Measurements from ENCODE around the gene ZNF605. TPM values are rescaled to one million over a fixed set of nuclear protein-coding genes. Genes with fewer than 3 reads are reported as not detected.
A peak's percentile ranks its signal among the peaks of the same experiment; 100 is the strongest.

ZNF605 gene
- polyA plus RNA-seq, 3 donors = 0.32 to 1.9 (median 0.80) TPM

GRCh38 chr12:132986885-132987225, 30.7 kb upstream of the ZNF605 start:
- Histone ChIP-seq H3K9ac (ENCODE audit: insufficient read depth, low read length, poor library complexity, severe bottlenecking) (peak overlapping the region; percentile 84), H2AFZ (ENCODE audit: insufficient read depth, low read depth, low read length, poor library complexity, severe bottlenecking) (peak overlapping the region; percentile 99), H3K36me3 (replicated peaks in 1 of 2; ENCODE audit: control insufficient read depth in 1 of 2, insufficient read depth in 2 of 2, low read length in 2 of 2) (peaks cover 6 to 45% of the 10 kb centered on the region in 2 donors), H3K27ac (ENCODE audit: low read depth in 1 of 2, low read length in 2 of 2) (peak overlapping the region in 1 of 2 donors; percentile 89), H3K79me2 (ENCODE audit: insufficient read depth, low read length) (peaks cover 56% of the 10 kb centered on the region), H3K4me3 (replicated peaks in 1 of 3; ENCODE audit: low read depth in 2 of 3, low read length in 3 of 3) (peak overlapping the region; percentile 54 to 87 (median 74)), H3K27me3 (ENCODE audit: control insufficient read depth in 2 of 2, insufficient read depth in 2 of 2, low read length in 2 of 2) (no peaks in the 10 kb centered on the region), H3K9me3 (replicated peaks in 1 of 2; ENCODE audit: control insufficient read depth in 1 of 2, insufficient read depth in 1 of 2, low read length in 2 of 2) (peaks cover 60 to 72% of the 10 kb centered on the region in 2 donors), H4K20me1 (ENCODE audit: insufficient read depth, low read length) (no peaks in the 10 kb centered on the region), H3K4me2 (replicated peaks; ENCODE audit: extremely low read depth, low read length, poor library complexity, severe bottlenecking) (peak overlapping the region; percentile 86), H3K4me1 (ENCODE audit: control insufficient read depth in 1 of 2, insufficient read depth in 2 of 2, low read length in 2 of 2) (peaks cover 17 to 24% of the 10 kb centered on the region in 2 donors)
- no peak for DNase-seq
- Mint-ChIP-seq H3K36me3 (peaks cover 29 to 43% of the 10 kb centered on the region in 2 donors), H3K27ac (peak overlapping the region in 5 of 7 donors; percentile 10 to 80 (median 70)), H3K9me3 (peaks cover 37 to 70% (median 60%) of the 10 kb centered on the region in 7 donors), H3K27me3 (ENCODE audit: low read depth in 3 of 3) (peaks cover 0 to 2% (median 0%) of the 10 kb centered on the region in 3 donors), H3K4me3 (peak overlapping the region; percentile 89 to 95), H3K4me1 (peaks cover 14% of the 10 kb centered on the region)
- WGBS (ENCODE audit: insufficient coverage) = 0% methylated on average over 3 of the region's 11 CpGs
- intact Hi-C loops (cut with micrococcal nuclease) = loop anchor here (1.0 to 5.0 kb wide), 5 partner anchors 50 to 194 kb away; partner anchors contain the start of genes ZNF84 (in 2 of the 2), ZNF10 (in 1 of the 2), ZNF140 (in 1 of the 2) and ZNF268 (in 1 of the 2)
- no peak for TF ChIP-seq CTCF (IDR thresholded peaks at IDR 0.05)

- peaks cover 14% of the 10 kb centered on the region for H3K4me1 Mint-ChIP-seq
- H3K27me3 Mint-ChIP-seq (ENCODE audit: low read depth in 3 of 3) = peaks cover 0 to 2% (median 0%) of the 10 kb centered on the region in 3 donors
- Histone ChIP-seq H3K9me3 (replicated peaks in 1 of 2; ENCODE audit: control insufficient read depth in 1 of 2, insufficient read depth in 1 of 2, low read length in 2 of 2) (peaks cover 54 to 69% of the 10 kb centered on the region in 2 donors), H3K4me3 (replicated peaks in 1 of 3; ENCODE audit: low read depth in 2 of 3, low read length in 3 of 3) (peak within 1 kb of the TSS; percentile 54 to 87 (median 74)), H4K20me1 (ENCODE audit: insufficient read depth, low read length) (no peaks in the 10 kb centered on the region), H3K27ac (ENCODE audit: low read depth in 1 of 2, low read length in 2 of 2) (peak within 1 kb of the TSS; percentile 54 to 89), H2AFZ (ENCODE audit: insufficient read depth, low read depth, low read length, poor library complexity, severe bottlenecking) (peak within 1 kb of the TSS; percentile 99), H3K9ac (ENCODE audit: insufficient read depth, low read length, poor library complexity, severe bottlenecking) (peak within 1 kb of the TSS; percentile 84), H3K79me2 (ENCODE audit: insufficient read depth, low read length) (peaks cover 50% of the 10 kb centered on the region), H3K4me1 (ENCODE audit: control insufficient read depth in 1 of 2, insufficient read depth in 2 of 2, low read length in 2 of 2) (peaks cover 17 to 24% of the 10 kb centered on the region in 2 donors), H3K27me3 (ENCODE audit: control insufficient read depth in 2 of 2, insufficient read depth in 2 of 2, low read length in 2 of 2) (no peaks in the 10 kb centered on the region), H3K4me2 (replicated peaks; ENCODE audit: extremely low read depth, low read length, poor library complexity, severe bottlenecking) (peak within 1 kb of the TSS; percentile 86), H3K36me3 (replicated peaks in 1 of 2; ENCODE audit: control insufficient read depth in 1 of 2, insufficient read depth in 2 of 2, low read length in 2 of 2) (peaks cover 6 to 39% of the 10 kb centered on the region in 2 donors)
- peak within 1 kb of the TSS; percentile 85 to 95 (median 92) for H3K27ac Mint-ChIP-seq
- under 1% methylated on average over 71 of the region's 76 CpGs for WGBS (ENCODE audit: insufficient coverage)
- intact Hi-C loops (cut with micrococcal nuclease) = loop anchor here (1.0 to 5.0 kb wide), 5 partner anchors 51 to 195 kb away; partner anchors contain the start of genes ZNF84 (in 2 of the 2), ZNF10 (in 1 of the 2), ZNF140 (in 1 of the 2) and ZNF268 (in 1 of the 2)
- H3K36me3 Mint-ChIP-seq = peaks cover 27 to 38% of the 10 kb centered on the region in 2 donors
- TF ChIP-seq CTCF (IDR thresholded peaks at IDR 0.05) = no peak
- peak; percentile 86 to 87 (median 86) for DNase-seq
- peaks cover 33 to 66% (median 54%) of the 10 kb centered on the region in 7 donors for H3K9me3 Mint-ChIP-seq
- H3K4me3 Mint-ChIP-seq = peak within 1 kb of the TSS; percentile 89 to 95
These were observed 30.1 kb upstream of the ZNF605 start, which contains the start of gene ZNF26 for GRCh38 chr12:132986001-132986884. Gene ZNF26, plus strand, starts transcription at chr12:132986367. Its CDS starts 474 bp downstream, at chr12:132986841.

Measured in CD14-positive monocyte (primary cell).